Measurements from ENCODE around the gene INKA1. TPM values are rescaled to one million over a fixed set of nuclear protein-coding genes. Genes with fewer than 3 reads are reported as not detected.
A peak's percentile ranks its signal among the peaks of the same experiment; 100 is the strongest.

The INKA1 gene
- total and polyA plus RNA-seq, 4 donors: 0.84 to 4.2 (median 1.2) TPM

DNA sequence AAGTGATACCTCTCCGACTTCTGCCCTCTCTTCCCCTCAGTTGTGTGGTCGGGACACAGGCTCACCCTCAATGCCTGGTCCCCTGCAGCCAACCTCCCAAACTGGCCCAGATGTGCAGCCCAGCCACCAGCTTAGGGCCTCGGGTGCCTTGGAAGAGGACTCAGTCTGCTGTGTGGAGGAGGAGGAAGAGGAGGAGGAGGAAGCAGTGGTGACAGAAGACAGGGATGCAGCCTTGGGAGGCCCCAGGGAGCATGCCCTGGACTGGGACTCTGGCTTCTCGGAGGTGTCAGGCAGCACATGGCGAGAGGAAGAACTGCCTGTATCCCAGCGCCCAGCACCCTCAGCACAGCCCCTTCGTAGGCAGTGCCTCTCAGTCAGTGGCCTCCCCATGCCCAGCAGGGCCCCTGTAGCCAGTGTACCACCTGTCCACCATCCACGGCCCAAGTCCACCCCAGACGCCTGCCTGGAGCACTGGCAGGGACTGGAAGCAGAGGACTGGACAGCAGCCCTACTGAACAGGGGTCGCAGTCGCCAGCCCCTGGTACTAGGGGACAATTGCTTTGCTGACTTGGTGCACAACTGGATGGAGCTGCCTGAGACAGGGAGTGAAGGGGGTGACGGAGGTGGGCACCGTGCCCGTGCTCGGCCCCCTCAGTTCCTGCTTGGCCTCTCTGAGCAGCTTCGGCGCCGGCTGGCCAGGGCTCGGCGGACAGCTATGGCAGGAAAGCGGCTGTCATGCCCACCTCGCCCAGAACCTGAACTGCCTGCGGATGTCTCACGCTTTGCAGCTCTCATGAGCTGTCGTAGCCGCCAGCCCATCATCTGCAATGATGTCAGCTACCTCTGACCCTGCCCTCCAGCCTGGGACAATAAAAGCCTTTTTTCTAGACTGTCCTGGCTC, 1.3 kb downstream of the INKA1 start:
- no peaks in the 10 kb centered on the region for H3K9me3 ChIP-seq (ENCODE audit: control insufficient read depth in 4 of 4, low read length in 3 of 4)
- peak overlapping the region; percentile 34 to 59 for H3K27ac ChIP-seq (ENCODE audit: low read depth in 1 of 2, low read length in 2 of 2)
- H3K9ac ChIP-seq (ENCODE audit: low read depth in 1 of 2, low read length in 2 of 2): no peak overlapping the region
- peaks cover 0 to 3% (median under 1%) of the 10 kb centered on the region in 4 donors for H3K36me3 ChIP-seq (ENCODE audit: control insufficient read depth in 4 of 4, insufficient read depth in 3 of 4, low read depth in 1 of 4, low read length in 3 of 4)
- TF ChIP-seq GABPA (IDR thresholded peaks at IDR 0.05 in 1 of 2, conservative IDR thresholded peaks at IDR 0.05 in 1 of 2) (no peak), HNF4A (conservative IDR thresholded peaks at IDR 0.05) (no peak), HNF4G (IDR thresholded peaks at IDR 0.05) (no peak), SP1 (IDR thresholded peaks at IDR 0.05) (no peak), FOXA1 (IDR thresholded peaks at IDR 0.05) (no peak), FOXA2 (IDR thresholded peaks at IDR 0.05) (no peak), YY1 (IDR thresholded peaks at IDR 0.05) (no peak), RAD21 (IDR thresholded peaks at IDR 0.05) (no peak), RXRA (IDR thresholded peaks at IDR 0.05) (no peak), TAF1 (conservative IDR thresholded peaks at IDR 0.05) (no peak), JUND (IDR thresholded peaks at IDR 0.05) (no peak), EGR1 (IDR thresholded peaks at IDR 0.05; ENCODE audit: low read depth in 2 of 2) (no peak), NR2F2 (IDR thresholded peaks at IDR 0.05) (no peak)
- TF ChIP-seq, protein P1, sequence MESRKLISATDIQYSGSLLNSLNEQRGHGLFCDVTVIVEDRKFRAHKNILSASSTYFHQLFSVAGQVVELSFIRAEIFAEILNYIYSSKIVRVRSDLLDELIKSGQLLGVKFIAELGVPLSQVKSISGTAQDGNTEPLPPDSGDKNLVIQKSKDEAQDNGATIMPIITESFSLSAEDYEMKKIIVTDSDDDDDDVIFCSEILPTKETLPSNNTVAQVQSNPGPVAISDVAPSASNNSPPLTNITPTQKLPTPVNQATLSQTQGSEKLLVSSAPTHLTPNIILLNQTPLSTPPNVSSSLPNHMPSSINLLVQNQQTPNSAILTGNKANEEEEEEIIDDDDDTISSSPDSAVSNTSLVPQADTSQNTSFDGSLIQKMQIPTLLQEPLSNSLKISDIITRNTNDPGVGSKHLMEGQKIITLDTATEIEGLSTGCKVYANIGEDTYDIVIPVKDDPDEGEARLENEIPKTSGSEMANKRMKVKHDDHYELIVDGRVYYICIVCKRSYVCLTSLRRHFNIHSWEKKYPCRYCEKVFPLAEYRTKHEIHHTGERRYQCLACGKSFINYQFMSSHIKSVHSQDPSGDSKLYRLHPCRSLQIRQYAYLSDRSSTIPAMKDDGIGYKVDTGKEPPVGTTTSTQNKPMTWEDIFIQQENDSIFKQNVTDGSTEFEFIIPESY (IDR thresholded peaks at IDR 0.05): no peak
- TF ChIP-seq, protein P2, sequence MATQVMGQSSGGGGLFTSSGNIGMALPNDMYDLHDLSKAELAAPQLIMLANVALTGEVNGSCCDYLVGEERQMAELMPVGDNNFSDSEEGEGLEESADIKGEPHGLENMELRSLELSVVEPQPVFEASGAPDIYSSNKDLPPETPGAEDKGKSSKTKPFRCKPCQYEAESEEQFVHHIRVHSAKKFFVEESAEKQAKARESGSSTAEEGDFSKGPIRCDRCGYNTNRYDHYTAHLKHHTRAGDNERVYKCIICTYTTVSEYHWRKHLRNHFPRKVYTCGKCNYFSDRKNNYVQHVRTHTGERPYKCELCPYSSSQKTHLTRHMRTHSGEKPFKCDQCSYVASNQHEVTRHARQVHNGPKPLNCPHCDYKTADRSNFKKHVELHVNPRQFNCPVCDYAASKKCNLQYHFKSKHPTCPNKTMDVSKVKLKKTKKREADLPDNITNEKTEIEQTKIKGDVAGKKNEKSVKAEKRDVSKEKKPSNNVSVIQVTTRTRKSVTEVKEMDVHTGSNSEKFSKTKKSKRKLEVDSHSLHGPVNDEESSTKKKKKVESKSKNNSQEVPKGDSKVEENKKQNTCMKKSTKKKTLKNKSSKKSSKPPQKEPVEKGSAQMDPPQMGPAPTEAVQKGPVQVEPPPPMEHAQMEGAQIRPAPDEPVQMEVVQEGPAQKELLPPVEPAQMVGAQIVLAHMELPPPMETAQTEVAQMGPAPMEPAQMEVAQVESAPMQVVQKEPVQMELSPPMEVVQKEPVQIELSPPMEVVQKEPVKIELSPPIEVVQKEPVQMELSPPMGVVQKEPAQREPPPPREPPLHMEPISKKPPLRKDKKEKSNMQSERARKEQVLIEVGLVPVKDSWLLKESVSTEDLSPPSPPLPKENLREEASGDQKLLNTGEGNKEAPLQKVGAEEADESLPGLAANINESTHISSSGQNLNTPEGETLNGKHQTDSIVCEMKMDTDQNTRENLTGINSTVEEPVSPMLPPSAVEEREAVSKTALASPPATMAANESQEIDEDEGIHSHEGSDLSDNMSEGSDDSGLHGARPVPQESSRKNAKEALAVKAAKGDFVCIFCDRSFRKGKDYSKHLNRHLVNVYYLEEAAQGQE (IDR thresholded peaks at IDR 0.05): no peak
- TF ChIP-seq, protein P3, sequence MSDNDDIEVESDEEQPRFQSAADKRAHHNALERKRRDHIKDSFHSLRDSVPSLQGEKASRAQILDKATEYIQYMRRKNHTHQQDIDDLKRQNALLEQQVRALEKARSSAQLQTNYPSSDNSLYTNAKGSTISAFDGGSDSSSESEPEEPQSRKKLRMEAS (IDR thresholded peaks at IDR 0.05): no peak
- TF ChIP-seq, protein P4, sequence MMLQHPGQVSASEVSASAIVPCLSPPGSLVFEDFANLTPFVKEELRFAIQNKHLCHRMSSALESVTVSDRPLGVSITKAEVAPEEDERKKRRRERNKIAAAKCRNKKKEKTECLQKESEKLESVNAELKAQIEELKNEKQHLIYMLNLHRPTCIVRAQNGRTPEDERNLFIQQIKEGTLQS (IDR thresholded peaks at IDR 0.05): no peak
- TF ChIP-seq, protein P5, sequence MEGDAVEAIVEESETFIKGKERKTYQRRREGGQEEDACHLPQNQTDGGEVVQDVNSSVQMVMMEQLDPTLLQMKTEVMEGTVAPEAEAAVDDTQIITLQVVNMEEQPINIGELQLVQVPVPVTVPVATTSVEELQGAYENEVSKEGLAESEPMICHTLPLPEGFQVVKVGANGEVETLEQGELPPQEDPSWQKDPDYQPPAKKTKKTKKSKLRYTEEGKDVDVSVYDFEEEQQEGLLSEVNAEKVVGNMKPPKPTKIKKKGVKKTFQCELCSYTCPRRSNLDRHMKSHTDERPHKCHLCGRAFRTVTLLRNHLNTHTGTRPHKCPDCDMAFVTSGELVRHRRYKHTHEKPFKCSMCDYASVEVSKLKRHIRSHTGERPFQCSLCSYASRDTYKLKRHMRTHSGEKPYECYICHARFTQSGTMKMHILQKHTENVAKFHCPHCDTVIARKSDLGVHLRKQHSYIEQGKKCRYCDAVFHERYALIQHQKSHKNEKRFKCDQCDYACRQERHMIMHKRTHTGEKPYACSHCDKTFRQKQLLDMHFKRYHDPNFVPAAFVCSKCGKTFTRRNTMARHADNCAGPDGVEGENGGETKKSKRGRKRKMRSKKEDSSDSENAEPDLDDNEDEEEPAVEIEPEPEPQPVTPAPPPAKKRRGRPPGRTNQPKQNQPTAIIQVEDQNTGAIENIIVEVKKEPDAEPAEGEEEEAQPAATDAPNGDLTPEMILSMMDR (IDR thresholded peaks at IDR 0.05; ENCODE audit: low read depth, low read length, missing input control): no peak
- DNase-seq (ENCODE audit: low spot score): no peak
- H3K27me3 ChIP-seq (ENCODE audit: control insufficient read depth in 4 of 4, insufficient read depth in 4 of 4, low read length in 3 of 4): no peaks in the 10 kb centered on the region
- WGBS: 70% methylated on average over 26 of the region's 26 CpGs
- peaks cover 0 to 47% (median 9%) of the 10 kb centered on the region in 4 donors for H3K4me1 ChIP-seq (ENCODE audit: control insufficient read depth in 4 of 4, insufficient read depth in 4 of 4, low read length in 3 of 4)
- no peak overlapping the region for H3K4me3 ChIP-seq (ENCODE audit: low read depth in 1 of 3, low read length in 3 of 3)

Measured in liver (tissue), 9 donors.